ENCODE measurements around the gene ZNF556.

The ZNF556 gene

DNA sequence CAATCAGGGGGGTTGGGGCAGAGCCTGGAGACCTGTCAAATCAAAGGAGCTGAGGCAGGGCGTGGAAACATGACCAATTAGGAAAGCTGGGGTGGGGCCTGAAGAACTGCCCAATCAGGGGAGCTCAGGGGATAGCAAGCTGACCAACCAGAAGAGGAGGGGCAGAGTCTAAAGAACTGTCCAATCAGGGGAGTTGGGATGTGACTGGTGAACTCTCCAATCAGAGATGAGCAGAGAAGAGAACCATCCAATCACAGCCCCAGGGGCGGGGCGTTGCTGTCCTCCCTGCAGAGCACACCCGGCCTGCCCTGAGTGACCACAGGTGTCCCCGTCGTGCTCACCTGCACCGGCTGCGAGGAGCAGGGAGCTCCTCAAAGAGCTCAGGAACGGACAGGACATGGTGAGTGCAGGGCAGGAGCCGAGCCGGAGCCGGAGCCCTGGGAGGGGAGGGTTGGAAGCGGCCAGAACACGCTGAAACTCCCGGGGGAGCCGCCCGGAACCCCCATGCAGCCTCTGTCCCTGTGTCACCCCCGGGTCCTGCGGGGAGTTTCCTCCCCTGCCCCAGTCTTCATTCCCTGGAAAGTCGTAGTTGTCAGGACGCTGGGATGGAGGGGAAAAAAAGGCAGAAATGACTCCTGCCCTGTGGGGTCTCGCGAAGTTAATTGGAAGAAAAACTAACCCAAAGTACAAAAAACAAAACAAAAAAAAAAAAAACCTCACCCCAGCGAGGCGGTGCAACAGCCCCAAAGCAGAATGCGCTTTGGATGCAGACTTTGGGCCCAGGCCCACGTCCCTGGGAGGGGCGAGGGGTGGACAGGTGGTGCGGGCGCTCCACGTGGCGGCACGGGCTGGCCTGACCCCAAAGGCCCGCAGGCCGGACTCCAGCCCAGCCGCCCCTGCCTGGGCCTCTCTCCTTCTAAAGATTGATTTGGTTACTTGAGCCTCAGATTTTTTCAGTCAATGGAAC lies at the start of gene ZNF556:
ZNF556 (plus strand) TSS at position 311 of the 967 bp plus-strand sequence; CDS start at position 398, 87 bp downstream.
- DNase-seq (ENCODE audit: low read depth): peak; percentile 81

- DNase-seq (ENCODE audit: low read depth): peak; percentile 83
Measured at GRCh38 chr19:2819540-2820111, 47.5 kb upstream of the ZNF556 start, which contains the start of gene ZNF554. Gene ZNF554, plus strand, starts transcription at chr19:2819868. Its CDS starts 204 bp downstream, at chr19:2820072.

DNA sequence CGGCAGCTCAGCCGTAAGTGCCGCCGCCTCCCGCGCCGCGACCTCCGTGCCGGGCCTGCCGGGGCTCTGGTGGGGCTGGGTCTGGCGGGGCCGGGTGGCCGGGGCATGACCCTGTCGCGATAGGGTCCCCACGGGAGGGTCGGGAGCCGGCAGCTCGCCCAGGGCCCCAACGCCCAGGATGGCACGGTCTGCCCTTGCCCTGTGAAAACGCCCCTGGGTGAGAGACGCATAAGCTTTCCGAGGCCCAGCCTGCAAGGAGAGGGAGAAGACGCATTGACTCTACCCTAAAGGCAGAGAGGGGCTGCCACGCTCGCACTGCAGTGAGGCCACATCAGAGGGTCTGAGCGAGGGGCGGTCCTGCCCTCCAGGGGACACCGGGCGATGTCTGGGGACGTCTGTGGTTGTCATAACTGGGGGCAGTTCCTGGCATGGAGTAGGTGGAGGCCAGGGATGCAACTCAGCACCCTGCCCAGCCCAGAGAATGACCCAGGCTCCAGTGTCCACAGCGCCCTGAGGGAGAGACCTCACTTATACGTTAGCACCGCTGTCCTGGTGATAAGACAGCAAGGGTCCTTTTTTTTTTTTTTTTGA lies 46.9 kb upstream of the ZNF556 start:
- no peak for DNase-seq (ENCODE audit: low read depth)

- DNase-seq (ENCODE audit: low read depth): no peak
Measured at GRCh38 chr19:2822846-2823245, 44.3 kb upstream of the ZNF556 start.

- DNase-seq (ENCODE audit: low read depth): no peak
Measured at GRCh38 chr19:2823646-2824045, 43.5 kb upstream of the ZNF556 start.

DNA sequence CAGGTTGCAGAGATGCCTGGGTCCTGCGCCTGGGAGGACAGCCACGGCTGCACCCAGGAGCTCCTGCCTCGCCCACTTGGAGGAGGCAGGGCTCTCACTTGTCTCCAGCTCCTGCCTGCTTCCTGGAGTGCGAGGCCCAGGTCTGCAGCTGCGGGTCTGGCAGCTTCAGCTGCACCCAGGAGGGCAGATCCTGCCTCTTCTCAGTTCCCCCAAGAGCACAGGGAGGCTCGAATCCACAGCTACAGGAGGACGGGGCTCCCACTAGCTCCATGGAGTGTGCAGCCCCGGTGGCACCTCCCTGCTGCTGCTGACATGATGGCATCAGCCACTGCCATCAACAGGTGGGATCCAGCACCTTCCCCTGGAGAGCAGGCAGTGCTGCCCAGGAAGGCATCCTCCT lies 43.0 kb upstream of the ZNF556 start:
- DNase-seq (ENCODE audit: low read depth): no peak

GRCh38 chr19:2827022-2827421 lies 40.1 kb upstream of the ZNF556 start:
- no peak for DNase-seq (ENCODE audit: low read depth)

DNA sequence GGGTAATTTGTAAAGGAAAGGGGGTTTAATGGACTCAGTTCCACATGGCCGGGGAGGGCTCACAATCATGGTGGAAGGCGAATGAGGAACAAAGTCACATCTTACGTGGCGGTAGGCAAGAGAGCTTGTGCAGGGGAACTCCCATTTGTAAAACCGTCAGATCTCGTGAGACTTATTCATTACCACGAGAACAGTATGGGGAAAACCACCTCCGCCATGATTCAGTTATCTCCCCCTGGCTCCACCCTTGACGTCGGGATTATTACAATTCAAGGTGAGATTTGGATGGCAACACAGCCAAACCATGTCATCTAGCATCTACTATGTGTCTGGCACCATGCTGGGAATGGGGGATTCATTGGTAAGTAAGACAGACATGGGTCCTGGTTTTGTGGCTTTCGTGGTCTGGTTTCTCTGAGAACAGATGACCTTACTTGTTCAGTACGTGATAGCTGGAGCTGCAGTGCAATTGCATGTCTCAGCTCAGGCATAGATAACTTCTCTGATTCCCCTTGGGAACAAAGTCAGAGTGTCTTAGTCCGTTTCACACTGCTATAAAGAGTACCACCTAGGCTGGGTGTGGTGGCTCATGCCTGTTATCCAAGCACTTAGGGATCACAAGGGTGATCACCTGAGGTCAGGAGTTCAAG lies 39.2 kb upstream of the ZNF556 start:
- no peak for DNase-seq (ENCODE audit: low read depth)

DNA sequence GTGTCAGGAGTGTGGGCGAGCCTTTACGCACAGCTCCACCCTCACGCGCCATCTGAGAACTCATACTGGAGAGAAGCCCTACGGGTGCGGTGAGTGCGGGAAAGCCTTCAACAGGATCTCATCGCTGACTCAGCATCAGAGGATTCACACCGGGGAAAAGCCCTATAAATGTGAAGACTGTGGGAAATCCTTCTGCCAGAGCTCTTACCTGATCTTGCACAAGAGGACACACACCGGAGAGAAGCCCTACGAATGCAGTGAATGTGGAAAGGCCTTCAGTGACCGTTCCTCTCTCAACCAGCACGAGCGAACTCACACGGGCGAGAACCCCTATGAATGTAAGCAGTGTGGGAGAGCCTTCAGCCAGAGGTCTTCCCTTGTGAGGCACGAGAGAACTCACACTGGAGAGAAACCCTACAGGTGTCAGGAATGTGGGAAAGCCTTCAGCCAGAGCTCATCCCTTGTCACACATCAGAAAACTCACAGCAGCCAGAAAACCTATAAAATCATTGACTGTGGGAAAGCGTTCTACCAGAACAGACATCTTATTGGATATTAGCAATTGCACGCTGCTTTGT lies 32.8 kb upstream of the ZNF556 start:
- DNase-seq (ENCODE audit: low read depth): no peak

DNA sequence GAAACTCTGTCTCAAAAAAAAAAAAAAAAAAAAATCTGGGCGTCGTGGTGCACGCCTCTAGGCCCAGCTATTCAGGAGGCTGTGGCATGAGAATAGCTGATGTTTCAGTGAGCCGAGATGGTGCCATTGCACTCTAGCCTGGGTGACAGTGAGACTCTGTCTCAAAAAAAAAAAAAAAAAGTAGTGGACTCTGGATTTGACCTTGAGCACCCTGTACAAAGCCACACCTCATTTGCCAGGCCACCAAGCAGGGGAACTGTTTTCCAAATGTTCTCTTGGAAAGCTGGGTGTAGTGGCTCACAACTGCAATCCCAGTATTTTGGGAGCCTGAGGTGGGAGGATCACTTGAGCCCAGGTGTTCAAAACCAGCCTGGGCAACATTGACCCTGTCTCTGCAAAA lies 29.7 kb upstream of the ZNF556 start:
- DNase-seq (ENCODE audit: low read depth): no peak

DNA sequence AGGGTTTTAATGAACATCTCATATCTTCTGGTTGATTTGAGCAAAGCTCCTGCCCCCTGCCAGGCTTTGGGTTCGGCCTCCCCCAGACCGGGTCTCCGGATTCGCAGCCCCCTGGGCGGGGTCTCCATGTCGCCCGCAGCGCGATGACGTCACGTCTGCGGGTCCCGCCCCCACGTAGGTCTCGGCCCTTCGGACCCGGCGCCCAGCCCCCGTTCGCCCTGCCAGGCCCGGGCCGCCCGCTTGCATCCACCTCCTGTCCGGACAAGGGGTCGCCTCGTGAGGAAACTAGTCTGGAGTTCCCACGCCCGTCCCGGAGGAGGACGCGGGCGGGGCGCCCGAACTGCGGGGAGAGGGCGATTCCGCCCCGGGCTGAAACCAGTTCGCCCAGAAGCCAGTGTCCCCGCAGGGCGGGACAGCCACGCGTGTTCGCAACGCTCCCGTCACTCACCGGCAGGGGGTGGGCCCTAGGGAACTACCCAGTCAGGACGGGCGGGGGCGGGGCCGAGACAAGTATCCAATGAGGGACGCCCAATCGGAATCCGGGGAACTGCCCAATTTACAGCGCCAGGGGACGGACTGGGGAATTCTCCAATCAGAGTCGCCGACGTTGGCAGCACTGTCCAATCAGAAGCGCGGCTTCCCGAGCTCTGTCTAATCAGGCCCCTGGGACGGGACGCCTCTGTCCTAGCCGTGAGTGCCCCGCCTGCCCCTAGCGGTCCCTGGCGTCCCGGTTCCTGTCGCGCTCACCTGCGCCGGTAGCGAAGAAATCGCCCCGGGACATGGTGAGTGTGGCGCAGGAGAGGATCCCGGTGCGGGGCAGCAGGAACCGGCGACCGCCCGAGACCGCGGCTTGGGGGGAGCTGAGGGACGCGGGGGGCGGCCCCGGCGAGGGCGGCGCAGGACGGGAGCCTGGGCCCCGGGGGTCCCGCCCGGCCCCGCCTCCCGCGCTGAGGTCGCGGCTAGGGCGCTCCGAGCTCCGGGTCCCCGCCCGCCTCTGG lies 26.0 kb upstream of the ZNF556 start, which contains the start of gene ZNF555:
ZNF555 (plus strand) TSS at position 682 of the 998 bp plus-strand sequence; CDS start at position 780, 98 bp downstream.
- peak; percentile 99 for DNase-seq (ENCODE audit: low read depth)

DNA sequence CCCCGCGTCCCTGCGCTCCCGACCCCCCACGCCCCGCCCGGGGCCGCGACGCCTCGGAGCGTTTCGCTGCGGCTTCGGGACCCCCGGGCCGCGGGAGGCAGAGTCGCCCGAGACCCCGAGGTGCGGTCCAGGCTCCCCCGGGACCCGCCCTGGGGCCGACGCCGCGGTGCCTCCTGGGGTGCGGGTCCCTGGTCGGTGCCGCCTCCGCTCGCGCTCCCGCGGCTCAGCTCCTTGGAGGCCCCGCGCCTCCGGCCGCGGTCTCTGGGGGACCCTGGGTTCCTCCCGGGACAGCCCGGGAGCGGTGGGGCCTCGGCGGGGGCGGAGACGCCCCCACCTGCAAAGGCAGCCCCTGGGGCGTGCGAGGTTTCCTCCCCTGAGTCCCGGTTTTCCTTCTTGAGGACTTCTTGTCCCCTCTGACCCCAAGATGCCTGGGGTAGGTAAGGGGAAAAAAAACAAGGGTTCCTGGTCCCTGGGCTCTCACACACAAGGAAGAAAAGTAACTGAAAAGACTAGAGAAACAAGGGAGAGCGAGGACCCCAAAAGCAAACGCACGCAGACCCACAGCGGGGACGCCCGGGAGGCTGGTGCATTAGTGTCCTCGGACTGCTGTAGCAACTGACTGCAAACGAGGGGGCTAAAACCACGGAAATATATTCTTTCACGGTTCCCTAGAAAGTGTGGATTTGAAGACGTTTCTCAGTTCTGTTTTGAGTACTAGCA lies 25.1 kb upstream of the ZNF556 start:
- no peak for DNase-seq (ENCODE audit: low read depth)

- DNase-seq (ENCODE audit: low read depth): no peak
Measured at GRCh38 chr19:2845107-2845506, 22.0 kb upstream of the ZNF556 start.

DNA sequence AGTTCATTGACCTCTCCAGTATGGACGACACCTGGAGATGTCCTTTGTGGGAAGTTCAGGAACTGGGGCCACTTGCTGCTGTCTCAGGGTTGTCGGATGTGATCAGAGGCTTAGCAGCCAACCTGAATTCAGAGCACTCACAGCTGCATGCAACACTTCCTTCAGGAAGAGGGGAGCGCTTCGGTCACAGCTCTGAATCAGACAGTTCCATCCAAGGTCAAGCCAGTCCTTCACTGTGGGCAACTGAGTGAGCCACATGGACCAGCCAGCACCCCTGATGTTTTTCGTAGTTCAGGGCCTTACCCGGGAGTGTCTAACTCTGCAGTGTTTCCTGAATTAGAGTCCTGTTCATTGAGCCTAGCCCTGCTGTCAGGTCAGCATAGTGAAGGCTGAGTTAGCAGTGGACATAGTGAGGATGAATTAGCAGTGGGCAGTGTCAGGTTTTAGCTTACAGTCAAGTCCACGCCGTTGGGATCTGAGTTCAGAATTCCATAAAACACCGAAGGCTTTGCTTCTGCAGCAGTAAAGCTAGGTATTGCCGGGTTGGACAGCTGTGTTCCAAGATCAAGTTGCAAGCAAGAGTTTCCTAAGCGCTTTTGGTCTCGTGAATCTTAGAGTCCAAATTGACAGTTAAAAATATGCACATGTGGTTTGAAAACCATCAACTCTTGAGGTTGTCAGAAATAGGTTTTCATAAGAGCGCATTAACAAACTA lies 20.8 kb upstream of the ZNF556 start:
- no peak for DNase-seq (ENCODE audit: low read depth)

DNA sequence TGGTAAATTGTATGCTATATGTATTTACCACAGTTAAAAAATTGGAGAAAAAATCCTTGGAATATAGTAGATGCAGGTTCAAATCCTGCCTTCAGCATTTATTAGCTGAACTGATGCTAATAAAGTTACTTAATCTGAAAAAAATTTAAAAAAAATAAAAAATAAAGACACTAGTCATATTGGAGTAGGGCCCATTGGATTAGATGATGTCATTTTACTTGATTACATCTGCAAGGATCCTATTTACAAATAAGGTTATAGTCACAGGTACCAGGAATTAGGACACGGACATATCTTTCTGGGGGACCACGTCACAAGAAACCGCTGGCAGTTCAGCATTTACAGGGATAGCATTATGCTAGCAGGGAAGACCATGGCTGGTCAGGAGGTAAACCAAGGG lies 19.6 kb upstream of the ZNF556 start:
- DNase-seq (ENCODE audit: low read depth): no peak

DNA sequence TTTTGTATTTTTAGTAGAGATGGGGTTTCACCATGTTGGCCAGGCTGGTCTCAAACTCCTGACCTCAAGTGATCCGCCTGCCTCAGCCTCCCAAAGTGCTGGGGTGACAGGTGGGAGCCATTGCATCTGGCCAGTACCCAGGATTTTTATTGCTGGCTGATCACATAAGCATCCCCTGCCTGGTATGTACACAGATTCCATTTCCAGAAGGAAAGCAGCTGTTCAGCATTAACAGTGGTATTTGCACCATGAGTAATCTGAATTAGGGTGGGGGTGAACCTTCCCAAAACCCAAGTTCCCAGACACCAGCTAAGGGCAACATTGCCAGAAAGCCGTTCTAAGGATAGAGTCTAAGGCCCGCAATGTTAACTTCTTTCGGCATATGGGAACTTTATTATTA lies 18.5 kb upstream of the ZNF556 start:
- peak; percentile 35 for DNase-seq (ENCODE audit: low read depth)

DNA sequence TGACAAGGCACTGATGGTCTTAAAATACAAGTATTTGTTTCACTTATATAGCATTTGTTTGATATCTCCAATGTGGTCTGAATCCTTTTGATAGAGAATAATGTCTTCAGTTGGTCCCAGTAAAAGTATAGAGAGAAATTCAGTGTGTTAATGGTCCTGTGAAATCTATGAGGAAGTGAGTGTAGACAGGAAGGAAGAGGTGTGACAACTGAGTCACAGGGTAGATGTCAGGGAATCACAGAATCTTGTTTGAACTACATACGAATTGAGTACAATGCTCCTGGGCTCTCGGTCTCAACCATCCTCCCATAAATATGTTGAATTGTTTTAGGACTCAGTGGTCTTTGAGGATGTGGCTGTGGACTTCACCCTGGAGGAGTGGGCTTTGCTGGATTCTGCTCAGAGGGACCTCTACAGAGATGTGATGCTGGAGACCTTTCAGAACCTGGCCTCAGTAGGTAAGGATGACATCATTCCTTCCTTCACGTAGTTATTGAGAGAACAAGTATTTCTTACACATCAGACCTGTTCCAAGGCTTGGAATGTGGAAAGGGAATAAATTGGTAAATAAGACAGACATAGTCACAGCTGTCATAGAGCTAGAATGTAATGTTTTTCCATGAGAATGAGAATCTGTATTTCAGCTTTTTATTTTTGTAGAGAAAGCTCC lies 16.7 kb upstream of the ZNF556 start:
- no peak for DNase-seq (ENCODE audit: low read depth)

DNA sequence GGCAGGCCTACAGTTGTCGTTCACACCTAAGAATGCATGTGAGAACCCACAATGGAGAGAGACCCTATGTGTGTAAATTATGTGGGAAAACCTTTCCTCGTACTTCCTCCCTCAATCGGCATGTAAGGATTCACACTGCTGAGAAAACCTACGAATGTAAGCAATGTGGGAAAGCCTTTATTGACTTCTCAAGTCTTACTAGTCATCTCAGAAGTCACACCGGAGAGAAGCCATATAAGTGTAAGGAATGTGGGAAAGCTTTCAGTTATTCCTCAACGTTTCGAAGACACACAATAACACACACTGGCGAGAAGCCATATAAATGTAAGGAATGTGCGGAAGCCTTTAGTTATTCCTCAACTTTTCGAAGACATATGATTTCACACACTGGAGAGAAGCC lies 14.5 kb upstream of the ZNF556 start:
- no peak for DNase-seq (ENCODE audit: low read depth)

Data from GM04504 (cell line).